ENCODE data around the gene ZC3H12C. TPM values are rescaled to one million over a fixed set of nuclear protein-coding genes. Genes with fewer than 3 reads are reported as not detected.

Gene ZC3H12C
- total RNA-seq, 1 experiment from 2014 or later = 6.7 TPM

GRCh38 chr11:110086892-110087309 lies 6.3 kb upstream of the ZC3H12C start:
- Histone ChIP-seq H3K9me3 (replicated peaks) (no peaks in the 10 kb centered on the region), H3K27me3 (no peaks in the 10 kb centered on the region), H3K4me3 (no peak overlapping the region), H3K36me3 (no peaks in the 10 kb centered on the region), H3K4me1 (no peaks in the 10 kb centered on the region), H3K27ac (no peak overlapping the region)
- DNase-seq = no peak

- DNase-seq = no peak
- Histone ChIP-seq H3K9me3 (replicated peaks) (no peaks in the 10 kb centered on the region), H3K27ac (no peak overlapping the region)
These were observed 5.2 kb upstream of the ZC3H12C start for GRCh38 chr11:110087812-110088534.

GRCh38 chr11:110088535-110089344 lies 4.5 kb upstream of the ZC3H12C start:
- no peak overlapping the region for H3K4me3 ChIP-seq
- H3K36me3 ChIP-seq = no peaks in the 10 kb centered on the region

More at GRCh38 chr11:110087812-110088534, 5.2 kb upstream of the ZC3H12C start:
- Histone ChIP-seq H3K27me3 (no peaks in the 10 kb centered on the region), H3K4me3 (no peak overlapping the region), H3K4me1 (no peaks in the 10 kb centered on the region), H3K36me3 (no peaks in the 10 kb centered on the region)

GRCh38 chr11:110089617-110090282 lies 3.4 kb upstream of the ZC3H12C start:
- Histone ChIP-seq H3K27me3 (no peaks in the 10 kb centered on the region), H3K4me3 (no peak overlapping the region), H3K4me1 (no peaks in the 10 kb centered on the region), H3K36me3 (no peaks in the 10 kb centered on the region), H3K27ac (no peak overlapping the region), H3K9me3 (replicated peaks) (no peaks in the 10 kb centered on the region)
- no peak for DNase-seq

More at GRCh38 chr11:110088535-110089344, 4.5 kb upstream of the ZC3H12C start:
- no peaks in the 10 kb centered on the region for H3K4me1 ChIP-seq
- H3K27ac ChIP-seq = no peak overlapping the region
- DNase-seq = no peak
- no peaks in the 10 kb centered on the region for H3K9me3 ChIP-seq (replicated peaks)
- no peaks in the 10 kb centered on the region for H3K27me3 ChIP-seq

GRCh38 chr11:110090466-110091026 lies 2.6 kb upstream of the ZC3H12C start:
- no peak for DNase-seq
- no peaks in the 10 kb centered on the region for H3K4me1 ChIP-seq
- no peaks in the 10 kb centered on the region for H3K9me3 ChIP-seq (replicated peaks)
- H3K27ac ChIP-seq = no peak overlapping the region
- no peaks in the 10 kb centered on the region for H3K36me3 ChIP-seq
- no peaks in the 10 kb centered on the region for H3K27me3 ChIP-seq
- no peak overlapping the region for H3K4me3 ChIP-seq

- Histone ChIP-seq H3K4me1 (no peaks in the 10 kb centered on the region), H3K4me3 (peak overlapping the region; percentile 96), H3K9me3 (replicated peaks) (no peaks in the 10 kb centered on the region), H3K27me3 (no peaks in the 10 kb centered on the region), H3K27ac (no peak overlapping the region), H3K36me3 (no peaks in the 10 kb centered on the region)
- DNase-seq = no peak
These were observed 1.1 kb upstream of the ZC3H12C start for GRCh38 chr11:110092111-110092514.

- DNase-seq = peak; percentile 56 to 72
- Histone ChIP-seq H3K27ac (peak overlapping the region; percentile 82), H3K9me3 (replicated peaks) (no peaks in the 10 kb centered on the region), H3K36me3 (no peaks in the 10 kb centered on the region), H3K27me3 (no peaks in the 10 kb centered on the region), H3K4me1 (no peaks in the 10 kb centered on the region), H3K4me3 (peak overlapping the region; percentile 96)
These were observed 460 bp downstream of the ZC3H12C start for GRCh38 chr11:110093407-110094297.

GRCh38 chr11:110094298-110095285 lies 1.4 kb downstream of the ZC3H12C start:
- Histone ChIP-seq H3K36me3 (no peaks in the 10 kb centered on the region), H3K27ac (peak overlapping the region; percentile 82), H3K4me1 (no peaks in the 10 kb centered on the region), H3K27me3 (no peaks in the 10 kb centered on the region), H3K9me3 (replicated peaks) (no peaks in the 10 kb centered on the region), H3K4me3 (peak overlapping the region; percentile 96)
- DNase-seq = no peak

GRCh38 chr11:110095554-110095953 lies 2.4 kb downstream of the ZC3H12C start:
- Histone ChIP-seq H3K4me1 (no peaks in the 10 kb centered on the region), H3K27ac (no peak overlapping the region), H3K27me3 (no peaks in the 10 kb centered on the region), H3K9me3 (replicated peaks) (no peaks in the 10 kb centered on the region), H3K4me3 (no peak overlapping the region), H3K36me3 (no peaks in the 10 kb centered on the region)
- DNase-seq = no peak

GRCh38 chr11:110096496-110096895 lies 3.3 kb downstream of the ZC3H12C start:
- Histone ChIP-seq H3K27me3 (no peaks in the 10 kb centered on the region), H3K36me3 (no peaks in the 10 kb centered on the region), H3K27ac (no peak overlapping the region), H3K9me3 (replicated peaks) (no peaks in the 10 kb centered on the region), H3K4me3 (no peak overlapping the region), H3K4me1 (no peaks in the 10 kb centered on the region)
- DNase-seq = no peak

GRCh38 chr11:110097459-110098012 lies 4.3 kb downstream of the ZC3H12C start:
- Histone ChIP-seq H3K27ac (no peak overlapping the region), H3K4me3 (no peak overlapping the region), H3K27me3 (no peaks in the 10 kb centered on the region), H3K9me3 (replicated peaks) (no peaks in the 10 kb centered on the region), H3K4me1 (no peaks in the 10 kb centered on the region), H3K36me3 (no peaks in the 10 kb centered on the region)
- DNase-seq = no peak

GRCh38 chr11:110098645-110099044 lies 5.5 kb downstream of the ZC3H12C start:
- DNase-seq = no peak
- Histone ChIP-seq H3K27ac (no peak overlapping the region), H3K36me3 (no peaks in the 10 kb centered on the region), H3K4me3 (no peak overlapping the region), H3K4me1 (no peaks in the 10 kb centered on the region), H3K27me3 (no peaks in the 10 kb centered on the region), H3K9me3 (replicated peaks) (no peaks in the 10 kb centered on the region)

Data from SJCRH30 (cell line).